H1 (cell line): Measurements from ENCODE around the gene PAF1. TPM values are rescaled to one million over a fixed set of nuclear protein-coding genes. Genes with fewer than 3 reads are reported as not detected.

Experiments
- CTCF ChIA-PET: fragments of 300-600 bp; sonication (Branson Sonifier 250); formaldehyde crosslinking; loops from one replicate; lab custom pipeline; 2021; ENCODE audit not compliant: partially characterized antibody; lab: Charles Lee
- POLR2A ChIA-PET: fragments of 300-600 bp; sonication (Branson Sonifier 250); formaldehyde crosslinking; loops from one replicate; lab custom pipeline; 2021; ENCODE audit warnings: inconsistent platforms; ENCODE audit not compliant: partially characterized antibody; lab: Charles Lee
- DNase-seq, 2 experiments: peaks; one replicate each; pipeline versions ENCODE4 v3.0.0 to v3.0.0-alpha.2; 2010 to 2022; ENCODE audit warnings: low spot score in 2 of 2, low read depth in 1 of 2, mixed read lengths in 1 of 2
- FAIRE-seq: peaks from 2 replicates; lab custom pipeline; 2011; peaks lifted over from hg19 to GRCh38; lab: Jason Lieb, UNC
- H2AFZ ChIP-seq: 2 replicates; pipeline ENCODE4 v1.8.1; 2012; ENCODE audit warnings: low read length, inconsistent platforms
- H2AK5ac ChIP-seq: 2 replicates; pipeline ENCODE4 v1.6.1; 2013; ENCODE audit warnings: low read depth, low read length
- H2BK120ac ChIP-seq: replicated peaks from 2 replicates; pipeline ENCODE3; 2013; ENCODE audit warnings: low read depth, low read length, inconsistent platforms
- H2BK12ac ChIP-seq: 2 replicates; pipeline ENCODE4 v1.6.1; 2013; ENCODE audit warnings: low read depth, low read length
- H2BK15ac ChIP-seq: 2 replicates; pipeline ENCODE4 v1.6.1; 2013; ENCODE audit warnings: low read length
- H2BK20ac ChIP-seq: 2 replicates; pipeline ENCODE4 v1.6.1; 2013; ENCODE audit warnings: low read length
- H2BK5ac ChIP-seq: 2 replicates; pipeline ENCODE4 v1.6.1; 2013; ENCODE audit warnings: low read depth, low read length
- H3K14ac ChIP-seq: 2 replicates; pipeline ENCODE4 v1.6.1; 2013; ENCODE audit warnings: inconsistent platforms; ENCODE audit not compliant: insufficient read length
- H3K18ac ChIP-seq: 2 replicates; pipeline ENCODE4 v1.6.1; 2013; ENCODE audit warnings: low read length; ENCODE audit errors: extremely low read depth
- H3K23ac ChIP-seq: 2 replicates; pipeline ENCODE4 v1.6.1; 2013; ENCODE audit warnings: inconsistent platforms; ENCODE audit not compliant: insufficient read length
- H3K23me2 ChIP-seq: 2 replicates; pipeline ENCODE4 v1.6.1; 2013; ENCODE audit warnings: low read depth, low read length
- H3K27ac ChIP-seq: 2 replicates; pipeline ENCODE4 v1.6.1; 2011; ENCODE audit warnings: low read depth, low read length, inconsistent platforms
- H3K27me3 ChIP-seq, 4 experiments: replicated peaks in 1 of 4; 1 replicate in 1 of 4; 2 replicates in 3 of 4; pipeline versions ENCODE4 v1.6.1 to v1.8.1; 2011 to 2013; ENCODE audit warnings: low read length in 3 of 4, mild to moderate bottlenecking in 3 of 4, inconsistent platforms in 2 of 4, mixed read lengths in 2 of 4, moderate library complexity in 1 of 4; ENCODE audit not compliant: control insufficient read depth in 3 of 4, insufficient read depth in 3 of 4; ENCODE audit errors: extremely low read depth in 1 of 4
- H3K36me3 ChIP-seq, 4 experiments: 2 replicates each; pipeline versions ENCODE4 v1.6.1 to v1.8.1; 2011 to 2013; ENCODE audit warnings: mild to moderate bottlenecking in 4 of 4, low read length in 3 of 4, moderate library complexity in 2 of 4, control low read depth in 1 of 4, inconsistent platforms in 1 of 4; ENCODE audit not compliant: insufficient read depth in 4 of 4, control insufficient read depth in 2 of 4
- H3K4ac ChIP-seq: replicated peaks from 2 replicates; pipeline ENCODE3; 2013; ENCODE audit warnings: low read length, low read depth, mixed read lengths, inconsistent platforms; ENCODE audit not compliant: insufficient read length
- H3K4me1 ChIP-seq, 4 experiments: replicated peaks in 1 of 4; 1 replicate in 1 of 4; 2 replicates in 3 of 4; pipeline versions ENCODE4 v1.6.1 to v1.8.1; 2011 to 2013; ENCODE audit warnings: low read length in 3 of 4, inconsistent platforms in 2 of 4, mixed read lengths in 1 of 4; ENCODE audit not compliant: insufficient read depth in 4 of 4, control insufficient read depth in 3 of 4
- H3K4me2 ChIP-seq, 2 experiments: 2 replicates each; pipeline versions ENCODE4 v1.6.1 to v1.8.1; 2011 to 2013; ENCODE audit warnings: low read depth in 2 of 2, low read length in 2 of 2, control low read depth in 1 of 2, inconsistent platforms in 1 of 2, mild to moderate bottlenecking in 1 of 2; ENCODE audit not compliant: insufficient read depth in 1 of 2
- H3K4me3 ChIP-seq, 4 experiments: fragments of 200-600, 300-600 bp in 1 of 4; sonication (generic), shearing (Covaris generic), sonication (Bioruptor Twin) in 1 of 4; 2 replicates each; pipeline versions ENCODE4 v1.5.1 to v1.8.1; 2011 to 2016; ENCODE audit warnings: low read length in 4 of 4, low read depth in 3 of 4, control low read depth in 2 of 4, inconsistent platforms in 2 of 4, mild to moderate bottlenecking in 2 of 4, mixed read lengths in 1 of 4, moderate library complexity in 1 of 4; ENCODE audit not compliant: insufficient read depth in 2 of 4; ENCODE audit errors: extremely low read depth in 1 of 4
- H3K56ac ChIP-seq: replicated peaks from 2 replicates; pipeline ENCODE3; 2013; ENCODE audit warnings: low read depth, mild to moderate bottlenecking, mixed read lengths, low read length, inconsistent platforms; ENCODE audit not compliant: insufficient read length
- H3K79me1 ChIP-seq: 2 replicates; pipeline ENCODE4 v1.6.1; 2013; ENCODE audit warnings: low read depth, low read length, control low read depth
- H3K79me2 ChIP-seq, 2 experiments: 2 replicates each; pipeline versions ENCODE4 v1.6.1 to v1.8.1; 2012 to 2013; ENCODE audit warnings: low read length in 2 of 2, mild to moderate bottlenecking in 2 of 2, inconsistent platforms in 1 of 2; ENCODE audit not compliant: insufficient read depth in 2 of 2, control insufficient read depth in 1 of 2
- H3K9ac ChIP-seq, 4 experiments: replicated peaks in 1 of 4; 1 replicate in 1 of 4; 2 replicates in 3 of 4; pipeline versions ENCODE4 v1.6.1 to v1.8.1; 2011 to 2013; ENCODE audit warnings: low read depth in 3 of 4, low read length in 3 of 4, control low read depth in 2 of 4, mild to moderate bottlenecking in 2 of 4, moderate library complexity in 2 of 4, inconsistent platforms in 1 of 4; ENCODE audit errors: extremely low read depth in 1 of 4
- H3K9me3 ChIP-seq, 2 experiments: 2 replicates each; pipeline versions ENCODE4 v1.6.1 to v1.8.1; 2012 to 2013; ENCODE audit warnings: mild to moderate bottlenecking in 2 of 2, moderate library complexity in 2 of 2, control low read depth in 1 of 2, inconsistent platforms in 1 of 2, low read depth in 1 of 2, low read length in 1 of 2, mixed read lengths in 1 of 2; ENCODE audit not compliant: insufficient read depth in 2 of 2
- H4K20me1 ChIP-seq, 2 experiments: replicated peaks in 1 of 2; 2 replicates each; pipeline versions ENCODE3 to v1.8.1; 2011 to 2013; ENCODE audit warnings: inconsistent platforms in 2 of 2, low read length in 2 of 2, mild to moderate bottlenecking in 1 of 2; ENCODE audit not compliant: insufficient read depth in 2 of 2, control insufficient read depth in 1 of 2
- H4K5ac ChIP-seq: 2 replicates; pipeline ENCODE4 v1.6.1; 2013; ENCODE audit warnings: low read length, low read depth, mixed read lengths, inconsistent platforms; ENCODE audit not compliant: insufficient read length
- H4K8ac ChIP-seq: 2 replicates; pipeline ENCODE4 v1.8.0; 2013; ENCODE audit warnings: mild to moderate bottlenecking, moderate library complexity, low read length, inconsistent platforms; ENCODE audit not compliant: insufficient read depth; ENCODE audit errors: extremely low read depth
- H4K91ac ChIP-seq: replicated peaks from 2 replicates; pipeline ENCODE3; 2013; ENCODE audit warnings: low read length, mixed read lengths, inconsistent platforms; ENCODE audit not compliant: insufficient read length
- NRF1 ChIP-seq: IDR thresholded peaks from 2 replicates; pipeline ENCODE4 v1.6.1; 2011; ENCODE audit warnings: mild to moderate bottlenecking, low read depth, low read length, improper control_type of control experiment
- POU5F1 ChIP-seq: IDR thresholded peaks from 2 replicates; pipeline ENCODE4 v1.6.1; 2011; ENCODE audit warnings: low read depth, mild to moderate bottlenecking, low read length, moderate library complexity
- RAD21 ChIP-seq, 2 experiments: IDR thresholded peaks in 1 of 2; conservative IDR thresholded peaks in 1 of 2; 2 replicates each; pipeline ENCODE4 v1.6.1; 2011; ENCODE audit warnings: low read depth in 2 of 2, low read length in 2 of 2, improper control_type of control experiment in 1 of 2, inconsistent platforms in 1 of 2, mild to moderate bottlenecking in 1 of 2, moderate library complexity in 1 of 2
- SRF ChIP-seq: IDR thresholded peaks from 2 replicates; pipeline ENCODE4 v1.6.1; 2011; ENCODE audit warnings: mild to moderate bottlenecking, low read depth, low read length, moderate library complexity
- YY1 ChIP-seq: IDR thresholded peaks from 2 replicates; pipeline ENCODE4 v1.6.1; 2011; ENCODE audit warnings: low read depth, mild to moderate bottlenecking, low read length
- polyA plus RNA-seq, 7 experiments: library from polyadenylated mRNA; depleted of rRNA in 3 of 7; stranded (reverse) in 5 of 7; unstranded in 2 of 7; fragments of >200 nt in 5 of 7; fragments of 200-250 nt in 2 of 7; gene quantifications; 1 replicate in 5 of 7; 2 replicates in 1 of 7; 4 replicates in 1 of 7; pipeline versions ENCODE4 v1.2.1 to v1.2.3, GENCODE V29; 2011 to 2013; ENCODE audit warnings: missing spikeins in 2 of 7, mixed read lengths in 2 of 7
- total RNA-seq: library from RNA; stranded (reverse); fragmentation: NEBNext Ultra II Directional; extraction: Animal tissue kit (Norgen Biotek cat#: 25700); gene quantifications from 2 replicates; pipeline ENCODE4 v1.2.1, GENCODE V29; 2021
- TF ChIP-seq, protein P1 (sequence below): IDR thresholded peaks from 2 replicates; pipeline ENCODE4 v1.6.1; 2012; ENCODE audit warnings: inconsistent platforms

The PAF1 gene
- total and polyA plus RNA-seq, 2 of the 8 experiments (the other 6 are each of a cell fraction or from before 2014, with no cell fraction given): 31.4 to 58.6 TPM

GRCh38 chr19:39375929-39376328, 15.0 kb downstream of the PAF1 start:
- Histone ChIP-seq H3K9me3 (no peaks in the 10 kb centered on the region), H3K23ac (no peak overlapping the region), H4K91ac (no peak overlapping the region), H4K8ac (no peak overlapping the region), H3K79me2 (no peaks in the 10 kb centered on the region), H3K23me2 (no peaks in the 10 kb centered on the region; the same call in 1 of the 2 replicates), H3K14ac (no peak overlapping the region), H3K18ac (no peak overlapping the region), H2AFZ (no peak overlapping the region), H3K4me3 (no peak overlapping the region), H2BK15ac (no peak overlapping the region), H2BK12ac (no peak overlapping the region), H4K20me1 (peaks cover 10 to 16% of the 10 kb centered on the region in 2 experiments), H3K27me3 (no peaks in the 10 kb centered on the region), H3K27ac (no peak overlapping the region), H2BK20ac (no peak overlapping the region), H3K56ac (no peak overlapping the region), H2AK5ac (no peak overlapping the region), H3K36me3 (peaks cover 33 to 74% (median 63%) of the 10 kb centered on the region in 4 experiments), H4K5ac (no peak overlapping the region), H2BK120ac (no peak overlapping the region), H3K4me2 (no peak overlapping the region), H2BK5ac (no peak overlapping the region), H3K79me1 (no peaks in the 10 kb centered on the region; the same call in 1 of the 2 replicates), H3K4ac (no peak overlapping the region), H3K4me1 (no peaks in the 10 kb centered on the region), H3K9ac (no peak overlapping the region)
- CTCF ChIA-PET: interaction anchor here (0.7 to 1.3 kb wide), 4 partner anchors 9 to 47 kb away, joined by 3 to 4 read pairs (median 4); no protein-coding TSS in a partner anchor
- DNase-seq: no peak
- FAIRE-seq: no peak
- POLR2A ChIA-PET: interaction anchor here (1.1 to 2.0 kb wide), 5 partner anchors 9 to 15 kb away, joined by 3 to 11 read pairs (median 5); partner anchors contain the start of genes MED29 and PAF1
- TF ChIP-seq YY1: no peak
- no peak for TF ChIP-seq POU5F1
- no peak for TF ChIP-seq NRF1
- TF ChIP-seq, protein P1, sequence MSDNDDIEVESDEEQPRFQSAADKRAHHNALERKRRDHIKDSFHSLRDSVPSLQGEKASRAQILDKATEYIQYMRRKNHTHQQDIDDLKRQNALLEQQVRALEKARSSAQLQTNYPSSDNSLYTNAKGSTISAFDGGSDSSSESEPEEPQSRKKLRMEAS: no peak
- no peak for TF ChIP-seq SRF
- TF ChIP-seq RAD21 (IDR thresholded peaks at IDR 0.05 in 1 of 2, conservative IDR thresholded peaks at IDR 0.05 in 1 of 2; ENCODE audit: low read depth in 2 of 2, low read length in 2 of 2): no peak
